ENCODE results near the gene IL36G. TPM values are rescaled to one million over a fixed set of nuclear protein-coding genes. Genes with fewer than 3 reads are reported as not detected.

Gene IL36G
- total RNA-seq, 4 donors from 2014 or later = 13.4 to 28.8 (median 17.1) TPM

DNA sequence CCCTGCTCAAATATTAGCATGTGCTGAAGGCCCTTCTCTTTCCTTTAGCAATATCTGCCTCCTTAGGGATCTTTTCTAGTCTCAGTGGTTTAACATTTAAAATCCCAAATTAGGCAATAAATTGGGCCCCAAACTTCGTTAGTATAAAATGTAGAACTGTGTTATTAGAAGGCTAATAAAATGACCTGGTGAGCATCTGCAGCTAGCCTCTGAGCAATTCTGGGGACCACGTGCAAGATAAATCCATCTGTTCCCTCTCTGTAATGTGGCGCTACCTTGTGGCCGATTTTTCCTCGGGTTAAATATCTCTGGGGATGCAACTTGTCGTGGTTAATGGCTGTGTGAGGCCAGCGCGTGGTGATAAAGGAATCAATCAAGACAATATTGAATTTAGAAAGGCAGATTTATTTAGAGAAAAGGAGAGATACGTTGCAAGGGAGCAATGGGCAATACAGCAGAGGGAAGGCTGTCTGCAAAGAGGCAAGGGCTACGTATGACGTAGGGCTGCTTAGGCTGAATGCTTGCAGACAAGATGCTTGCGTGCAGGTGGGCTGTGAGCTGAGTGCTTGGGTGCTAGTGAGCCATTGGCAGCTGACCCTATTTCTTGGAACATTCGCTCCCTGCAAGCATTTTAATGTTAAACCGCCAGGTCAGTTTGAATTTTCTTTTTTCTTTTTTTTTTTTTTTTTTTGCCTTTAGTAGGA is 18.5 kb upstream of the IL36G start:
- WGBS = 71% methylated on average over 14 of the region's 14 CpGs
- TF ChIP-seq POLR2AphosphoS5 (IDR thresholded peaks at IDR 0.05) (no peak), EP300 (IDR thresholded peaks at IDR 0.05) (no peak), POLR2A (IDR thresholded peaks at IDR 0.05) (no peak), CTCF (IDR thresholded peaks at IDR 0.05) (no peak)

GRCh38 chr2:112960230-112960825 is 17.5 kb upstream of the IL36G start:
- Histone ChIP-seq H3K36me3 (no peaks in the 10 kb centered on the region), H3K4me3 (no peak overlapping the region), H3K27me3 (no peaks in the 10 kb centered on the region), H3K4me1 (no peaks in the 10 kb centered on the region), H3K27ac (no peak overlapping the region), H3K9me3 (no peaks in the 10 kb centered on the region)
- DNase-seq (ENCODE audit: low spot score in 2 of 2) = no peak
- TF ChIP-seq CTCF (IDR thresholded peaks at IDR 0.05) (no peak), POLR2AphosphoS5 (IDR thresholded peaks at IDR 0.05) (no peak), EP300 (IDR thresholded peaks at IDR 0.05) (no peak), POLR2A (IDR thresholded peaks at IDR 0.05) (no peak)
- WGBS = 77% methylated on average over 2 of the region's 2 CpGs

More for the DNA sequence above, 18.5 kb upstream of the IL36G start:
- H3K27ac ChIP-seq = no peak overlapping the region
- no peaks in the 10 kb centered on the region for H3K4me1 ChIP-seq
- no peaks in the 10 kb centered on the region for H3K27me3 ChIP-seq
- no peak overlapping the region for H3K4me3 ChIP-seq
- no peaks in the 10 kb centered on the region for H3K36me3 ChIP-seq
- DNase-seq (ENCODE audit: low spot score in 2 of 2) = no peak
- no peaks in the 10 kb centered on the region for H3K9me3 ChIP-seq

DNA sequence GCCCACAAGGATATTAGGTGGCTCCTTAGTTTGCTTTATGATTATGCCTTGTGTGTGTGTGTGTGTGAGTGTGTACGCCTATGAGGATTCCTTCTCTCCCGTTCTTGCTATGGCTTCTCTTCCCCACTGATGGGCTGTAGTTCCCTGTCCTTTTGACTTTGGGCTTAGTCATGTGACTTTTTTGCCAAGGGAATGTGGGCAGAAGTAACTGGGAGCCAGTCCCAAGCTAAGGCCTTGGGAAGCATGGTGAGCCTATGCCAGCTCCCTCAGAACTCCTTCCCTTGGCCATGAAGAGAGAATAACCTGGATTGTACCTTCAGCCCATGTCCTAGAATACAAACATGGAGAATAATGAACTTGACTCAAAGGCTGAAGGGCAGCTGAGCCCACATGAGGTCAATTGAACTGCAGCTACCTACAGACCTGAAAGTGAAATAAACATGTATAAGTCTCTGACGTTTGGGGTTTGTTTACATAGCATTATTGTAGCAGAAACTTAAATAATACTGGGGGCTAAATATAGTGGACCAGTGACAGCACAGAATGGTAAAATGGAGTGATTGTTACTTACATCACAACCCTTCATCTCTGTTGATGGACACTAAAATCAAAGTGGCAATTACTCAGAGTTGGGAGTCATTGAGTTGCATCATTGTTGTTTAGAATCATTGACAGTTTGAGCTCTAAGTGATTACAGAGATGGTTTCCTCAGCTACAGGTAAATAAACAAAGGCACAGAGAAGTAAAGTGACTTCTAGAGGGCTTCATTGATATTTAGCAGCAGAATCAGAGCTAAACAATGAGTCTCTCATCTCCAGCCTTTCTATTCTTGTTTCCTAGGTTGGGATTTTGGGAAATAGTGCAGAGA is 15.3 kb upstream of the IL36G start:
- H3K36me3 ChIP-seq = no peaks in the 10 kb centered on the region
- no peak overlapping the region for H3K4me3 ChIP-seq
- no peaks in the 10 kb centered on the region for H3K27me3 ChIP-seq
- TF ChIP-seq POLR2A (IDR thresholded peaks at IDR 0.05) (no peak), CTCF (IDR thresholded peaks at IDR 0.05) (no peak), EP300 (IDR thresholded peaks at IDR 0.05) (no peak), POLR2AphosphoS5 (IDR thresholded peaks at IDR 0.05) (no peak)
- H3K9me3 ChIP-seq = no peaks in the 10 kb centered on the region
- no peaks in the 10 kb centered on the region for H3K4me1 ChIP-seq
- no peak for DNase-seq (ENCODE audit: low spot score in 2 of 2)
- H3K27ac ChIP-seq = no peak overlapping the region
- 79% methylated on average over 3 of the region's 3 CpGs for WGBS

DNA sequence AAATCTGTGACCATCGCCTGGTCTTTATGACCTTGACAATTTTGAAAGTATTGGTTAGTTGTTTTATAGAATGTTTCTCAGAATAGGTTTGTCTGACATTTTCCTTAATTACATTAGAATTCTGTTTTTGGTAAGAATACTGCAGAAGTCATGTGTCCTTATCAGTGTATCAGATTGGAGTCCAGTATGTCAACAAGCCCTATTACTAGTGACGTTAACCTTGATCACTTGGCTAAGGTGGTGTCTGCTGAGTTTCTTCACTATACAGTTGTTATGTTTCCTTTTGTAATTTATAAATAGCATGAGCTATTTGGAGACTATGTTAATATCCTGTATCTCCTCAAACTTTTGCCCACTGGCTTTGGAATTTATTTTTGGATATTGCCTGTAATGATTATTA is 10.8 kb upstream of the IL36G start:
- H3K27me3 ChIP-seq = peaks cover 5% of the 10 kb centered on the region
- no peak for DNase-seq (ENCODE audit: low spot score in 2 of 2)
- H3K9me3 ChIP-seq = no peaks in the 10 kb centered on the region
- WGBS = 91% methylated on average over 2 of the region's 2 CpGs
- no peak for TF ChIP-seq EP300 (IDR thresholded peaks at IDR 0.05)
- no peak for TF ChIP-seq CTCF (IDR thresholded peaks at IDR 0.05)
- no peak for TF ChIP-seq POLR2A (IDR thresholded peaks at IDR 0.05)
- TF ChIP-seq POLR2AphosphoS5 (IDR thresholded peaks at IDR 0.05) = no peak
- no peaks in the 10 kb centered on the region for H3K4me1 ChIP-seq
- no peak overlapping the region for H3K4me3 ChIP-seq
- no peak overlapping the region for H3K27ac ChIP-seq
- H3K36me3 ChIP-seq = no peaks in the 10 kb centered on the region
